NOMO-1 treated with dmso at 0.1 percent for 144 hours (cell line): Measurements from ENCODE around the gene LRRC4C.
"Not testable (repeated sequence)": the region's sequence is repeated elsewhere in the genome, so short reads cannot be mapped to it uniquely, and the experiment has no call there.

Experiments
- DNase-seq: peaks from one replicate; lab custom pipeline; 2025; ENCODE audit not compliant: unreplicated experiment; lab: John Stamatoyannopoulos, UW

Gene LRRC4C

DNA sequence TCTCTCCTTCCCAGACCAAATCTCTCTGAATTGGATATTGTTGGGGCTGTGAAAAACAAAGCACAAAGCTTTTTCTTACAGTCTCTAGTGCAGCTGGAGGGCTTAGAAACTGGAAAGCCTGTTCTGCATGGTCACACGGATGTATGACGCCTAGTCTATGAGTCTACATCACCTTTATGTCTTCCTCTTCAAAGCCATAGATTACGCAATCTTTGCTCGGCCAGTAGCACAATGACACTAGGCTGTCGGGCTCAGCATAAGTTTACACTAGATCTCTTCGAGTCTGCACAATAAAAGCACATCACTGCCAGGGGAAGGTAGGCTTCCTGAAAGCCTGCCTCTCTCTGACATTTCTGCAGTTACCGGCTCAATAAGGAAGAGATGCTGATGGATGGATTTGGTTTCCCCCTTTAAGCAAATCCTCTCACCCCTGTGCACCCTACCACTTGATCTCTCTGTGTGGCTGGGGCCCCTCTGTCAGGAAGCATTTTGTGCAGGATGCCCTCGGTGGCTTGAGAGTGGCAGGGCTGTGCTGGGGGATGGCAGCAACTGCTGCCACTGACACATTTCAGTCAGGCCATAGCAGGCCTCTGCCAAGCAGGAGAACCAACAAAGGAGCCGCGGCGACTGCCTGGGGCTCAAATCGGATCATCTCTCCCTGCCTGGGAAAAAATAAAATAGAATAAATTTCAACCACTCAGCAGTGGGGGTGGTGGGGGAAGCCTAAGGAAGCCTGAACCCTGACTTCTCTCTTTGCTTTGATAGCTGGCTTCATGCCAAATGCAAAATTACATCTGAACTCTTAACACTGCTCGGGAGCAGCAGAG is 1272.8 kb downstream of the LRRC4C start:
- DNase-seq, result no peak

- DNase-seq, result no peak
Observed at GRCh38 chr11:40185793-40186192, 1273.7 kb downstream of the LRRC4C start.

- no peak for DNase-seq
Observed at GRCh38 chr11:40183073-40184064, 1276.1 kb downstream of the LRRC4C start.

- DNase-seq, result no peak
Observed at GRCh38 chr11:40179541-40179940, 1279.9 kb downstream of the LRRC4C start.

DNA sequence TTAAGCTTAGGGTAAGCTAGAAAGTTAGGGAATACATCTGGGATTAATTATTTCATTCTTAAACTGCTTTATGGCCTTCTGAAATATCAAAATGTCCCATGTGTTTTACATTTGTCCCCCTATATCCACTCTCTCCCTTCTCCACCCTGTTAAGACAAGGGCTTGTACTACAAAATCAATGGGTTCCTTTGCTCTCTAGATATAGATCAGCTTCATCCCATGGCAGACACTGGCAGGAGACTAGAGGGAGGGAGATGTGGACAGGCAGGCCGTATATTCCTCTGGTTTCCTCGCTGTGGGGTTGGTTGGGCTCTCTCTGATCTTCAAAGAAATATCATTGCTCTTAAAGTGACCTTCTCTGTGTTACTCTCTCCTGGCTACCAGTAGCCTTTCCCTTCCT is 1281.0 kb downstream of the LRRC4C start:
- DNase-seq, result no peak

GRCh38 chr11:40175980-40176379 is 1283.5 kb downstream of the LRRC4C start:
- DNase-seq, result no peak

DNA sequence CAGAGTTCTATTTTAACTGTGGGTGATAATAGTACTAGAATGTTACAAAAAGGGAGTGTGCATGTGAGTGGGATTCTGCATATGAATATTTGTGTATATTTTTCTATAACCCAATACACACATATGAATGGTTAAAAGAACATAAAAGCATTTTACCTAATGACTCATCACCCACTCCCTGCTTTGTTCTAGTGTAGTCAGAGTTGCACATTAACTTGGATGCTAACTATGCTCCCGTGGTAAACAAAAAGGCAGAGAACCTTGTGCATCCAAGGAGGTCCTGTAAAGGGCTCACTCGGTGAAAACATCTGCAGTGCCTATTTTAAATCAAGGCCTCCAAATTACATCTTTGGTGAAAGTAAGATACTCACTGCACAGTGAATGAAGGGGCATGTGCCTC is 1289.4 kb downstream of the LRRC4C start:
- DNase-seq, result no peak

DNA sequence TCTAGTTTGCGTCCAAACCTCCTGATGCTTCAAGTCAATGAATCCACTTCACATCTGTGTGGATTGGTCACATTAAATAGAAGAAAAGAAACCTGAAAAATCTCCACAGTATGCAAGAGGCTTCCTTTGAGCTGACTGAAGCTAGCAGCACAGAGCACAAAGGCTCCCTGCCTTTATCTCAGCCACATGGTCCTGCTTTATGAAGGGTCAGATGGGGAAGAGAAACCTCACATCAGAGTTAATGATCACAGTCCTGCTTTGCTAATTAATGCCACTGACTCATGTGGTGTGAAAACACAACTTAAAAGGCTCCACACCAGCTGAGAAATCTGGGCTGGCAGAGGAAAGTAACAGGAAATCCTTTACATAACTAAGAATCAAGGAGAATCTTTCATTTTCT is 1291.0 kb downstream of the LRRC4C start:
- no peak for DNase-seq

DNA sequence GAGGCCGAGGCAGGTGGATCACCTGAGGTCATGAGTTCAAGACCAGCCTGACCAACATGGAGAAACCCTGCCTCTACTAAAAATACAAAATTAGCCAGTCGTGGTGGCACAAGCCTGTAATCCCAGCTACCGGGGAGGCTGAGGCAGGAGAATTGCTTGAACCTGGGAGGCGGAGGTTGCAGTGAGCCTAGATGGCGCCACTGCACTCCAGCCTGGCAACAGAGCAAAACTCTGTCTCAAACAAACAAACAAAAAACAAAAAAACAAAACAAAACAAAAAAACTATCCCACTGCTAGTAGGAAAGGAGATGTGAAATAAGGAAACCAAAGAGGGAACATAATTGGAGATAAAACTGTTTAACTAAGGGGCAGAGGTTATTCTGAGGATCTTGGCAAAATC is 1291.6 kb downstream of the LRRC4C start:
- DNase-seq, result not testable (repeated sequence)

DNA sequence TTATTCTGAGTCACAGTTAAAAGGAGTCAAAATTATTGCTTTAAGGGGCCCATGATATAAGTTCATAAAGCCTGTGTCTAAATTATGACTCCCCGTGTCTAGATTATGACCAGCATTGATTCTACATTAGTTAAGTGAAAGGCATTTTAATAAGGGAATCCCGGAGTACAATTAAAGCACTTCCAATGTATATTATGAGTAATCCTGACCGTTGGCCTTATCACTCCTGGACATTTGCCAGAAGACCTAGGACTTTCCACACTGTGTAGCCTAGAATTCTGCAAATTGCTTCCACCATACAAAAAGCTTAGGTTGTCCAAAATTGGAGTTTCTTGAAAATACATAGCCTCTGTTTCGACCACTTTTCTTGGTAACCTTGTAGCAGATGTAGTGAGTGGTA is 1292.6 kb downstream of the LRRC4C start:
- no peak for DNase-seq

GRCh38 chr11:40162901-40163883 is 1296.3 kb downstream of the LRRC4C start:
- DNase-seq, result no peak

- DNase-seq, result no peak
Observed at GRCh38 chr11:40161854-40162410, 1297.5 kb downstream of the LRRC4C start.

GRCh38 chr11:40160418-40160817 is 1299.0 kb downstream of the LRRC4C start:
- DNase-seq, result no peak

GRCh38 chr11:40149721-40150120 is 1309.7 kb downstream of the LRRC4C start:
- no peak for DNase-seq

GRCh38 chr11:40140560-40140959 is 1318.9 kb downstream of the LRRC4C start:
- DNase-seq, result no peak

DNA sequence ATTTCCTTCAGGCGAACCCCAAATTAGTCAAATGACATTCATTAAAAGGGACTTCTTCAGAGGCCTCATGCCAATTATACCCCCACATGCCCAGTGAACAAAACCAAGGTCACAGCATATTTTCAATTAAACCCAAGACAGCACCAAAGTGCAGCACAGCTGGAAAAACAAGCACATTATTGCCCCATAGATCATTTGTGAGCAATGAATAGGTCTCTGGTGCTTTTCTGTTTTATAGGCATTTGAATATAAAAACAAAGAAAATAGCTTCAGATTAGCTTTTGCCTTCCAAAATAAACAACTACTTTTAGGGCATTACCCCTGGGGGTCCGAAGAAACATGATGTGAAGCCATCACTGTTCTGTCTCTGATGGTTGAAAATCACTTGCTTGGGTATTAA is 1319.9 kb downstream of the LRRC4C start:
- no peak for DNase-seq

DNA sequence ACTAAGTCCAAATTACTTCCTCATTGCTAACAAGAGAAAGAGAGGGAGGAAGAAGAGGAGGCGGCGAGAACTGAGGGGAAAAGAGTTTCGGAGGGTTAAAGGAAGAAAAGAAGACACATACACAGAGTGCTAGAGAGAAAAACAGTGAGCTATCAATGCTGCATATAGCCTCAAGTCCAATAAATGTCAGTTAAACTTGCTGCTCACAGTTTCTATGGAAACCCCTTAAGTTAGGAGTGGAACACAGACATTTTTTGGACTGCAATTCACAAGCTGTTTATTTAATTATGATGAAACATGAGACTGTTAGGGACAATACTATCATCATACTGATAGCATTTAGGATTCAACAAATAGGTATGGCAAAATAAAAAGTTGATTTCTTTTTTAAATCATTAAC is 1320.4 kb downstream of the LRRC4C start:
- no peak for DNase-seq

GRCh38 chr11:40134820-40135570 is 1324.5 kb downstream of the LRRC4C start:
- no peak for DNase-seq

GRCh38 chr11:40133498-40133897 is 1326.0 kb downstream of the LRRC4C start:
- DNase-seq, result no peak

GRCh38 chr11:40132912-40133311 is 1326.5 kb downstream of the LRRC4C start:
- no peak for DNase-seq
